MG63 (cell line): ENCODE measurements around the gene SH2B3. TPM values are rescaled to one million over a fixed set of nuclear protein-coding genes. Genes with fewer than 3 reads are reported as not detected.

Experiments
- total RNA-seq: library from RNA; depleted of rRNA; stranded (reverse); fragments of >200 nt; shearing (Covaris generic); gene quantifications from 2 replicates; pipeline ENCODE4 v1.2.3, GENCODE V29; 2014; ENCODE audit warnings: low replicate concordance; rRNA removed

SH2B3 gene
- total RNA-seq, 1 experiment from 2014 or later: 12.8 TPM

Other genes with a start within 250 kb of the SH2B3 start
- gene PHETA1, start 36.8 kb upstream of the SH2B3 start, total RNA-seq: 11.2 and 12.6 TPM in 2 replicates
- 6.9 and 7.1 TPM in 2 replicates for gene ATXN2, start 193.4 kb downstream of the SH2B3 start, total RNA-seq